Psoas muscle (tissue), 8 donors: Measurements from ENCODE around the gene C2orf68. TPM values are rescaled to one million over a fixed set of nuclear protein-coding genes. Genes with fewer than 3 reads are reported as not detected.

Experiments used
- ATAC-seq, 4 donors: fragments of 200-7000 bp; cut with Tn5 transposase; one replicate each; pipeline ENCODE4 v1.9.1; 2020; ENCODE audit warnings: moderate library complexity in 3 of 4, mild to moderate bottlenecking in 2 of 4
- DNase-seq, 2 donors: peaks; one replicate each; pipeline ENCODE4 v3.0.0-alpha.2; 2020
- H3K27ac ChIP-seq: fragments of 200-600 bp; one replicate; pipeline ENCODE4 v1.8.0; 2022
- H3K27me3 ChIP-seq, 3 donors: fragments of 200-600 bp in 1 of 3; one replicate each; pipeline versions ENCODE4 v1.6.1 to v1.8.0; 2013 to 2022; ENCODE audit warnings: low read length in 2 of 3, mild to moderate bottlenecking in 2 of 3, moderate library complexity in 1 of 3; ENCODE audit not compliant: insufficient read depth in 3 of 3
- H3K36me3 ChIP-seq, 2 donors: fragments of 200-600 bp in 1 of 2; one replicate each; pipeline versions ENCODE4 v1.6.1 to v1.8.0; 2013 to 2022; ENCODE audit warnings: low read depth in 1 of 2, mild to moderate bottlenecking in 1 of 2, moderate library complexity in 1 of 2; ENCODE audit not compliant: insufficient read depth in 1 of 2
- H3K4me1 ChIP-seq: fragments of 200-600 bp; one replicate; pipeline ENCODE4 v1.8.0; 2022
- H3K4me3 ChIP-seq: fragments of 200-600 bp; one replicate; pipeline ENCODE4 v1.8.0; 2022; ENCODE audit warnings: mild to moderate bottlenecking
- H3K9me3 ChIP-seq: fragments of 200-600 bp; one replicate; pipeline ENCODE4 v1.8.0; 2022
- CTCF ChIP-seq: fragments of 200-600 bp; IDR thresholded peaks from one replicate; pipeline ENCODE4 v1.8.0; 2022; ENCODE audit warnings: antibody characterized with exemption
- WGBS, 3 donors: extraction: QIAGEN DNeasy Blood & Tissue Kit; methylation state at CpG; one replicate each; pipeline versions ENCODE4 v1.1.6 to v1.1.7; 2013; 5-methylcytosine and 5-hydroxymethylcytosine counted together
- intact Hi-C, 2 donors: fragments of 100-400 bp; cut with DNase I; formaldehyde crosslinking; loops; one replicate each; pipeline versions ENCODE4 v1.11.0 to v1.14.2; 2022
- polyA plus RNA-seq, 3 donors: library from polyadenylated mRNA; stranded (reverse); fragments of 200-250 nt; gene quantifications; one replicate each; pipeline ENCODE4 v1.2.3, GENCODE V29; 2013
- total RNA-seq, 4 donors: library from RNA; stranded (reverse); fragmentation: NEBNext Ultra II Directional in 2 of 4; extraction: Animal tissue kit (Norgen Biotek cat#: 25700) in 2 of 4; gene quantifications; one replicate each; pipeline versions ENCODE4 v1.2.1 to v1.2.4, GENCODE V29; 2021 to 2023
- donor health status: healthy with polysubstance abuse.
- donor health status: DM: no; HTN: no; CAD: no; lungs with moderate emphysema.
- donor health status: Bipolar disorder and iron deficiency.
- donor health status: healthy.
- donor health status: DM: yes; HTN: yes; CAD: no.
- donor health status: DM: no; HTN: no; CAD: no.
- donor health status: DM: no; HTN: no; CAD: no.
- donor health status: DM: yes; HTN: yes; CAD: no.

Gene C2orf68
- total and polyA plus RNA-seq, 7 donors: 26.9 to 76.0 (median 45.6) TPM

GRCh38 chr2:85642725-85643124 lies 30.9 kb upstream of the C2orf68 start:
- Histone ChIP-seq H3K4me1 (no peaks in the 10 kb centered on the region), H3K27ac (no peak overlapping the region), H3K36me3 (peaks cover 15 to 100% of the 10 kb centered on the region in 2 donors), H3K9me3 (no peaks in the 10 kb centered on the region), H3K4me3 (no peak overlapping the region), H3K27me3 (no peaks in the 10 kb centered on the region)
- no peak for DNase-seq
- no peak for TF ChIP-seq CTCF
- ATAC-seq: no peak
- 81 to 99% (median 93%) methylated on average over 3 of the region's 3 CpGs for WGBS, 3 donors
- intact Hi-C loops: loop anchor here (5.0 kb wide), 2 partner anchors 70 to 645 kb away; no protein-coding TSS in a partner anchor

DNA sequence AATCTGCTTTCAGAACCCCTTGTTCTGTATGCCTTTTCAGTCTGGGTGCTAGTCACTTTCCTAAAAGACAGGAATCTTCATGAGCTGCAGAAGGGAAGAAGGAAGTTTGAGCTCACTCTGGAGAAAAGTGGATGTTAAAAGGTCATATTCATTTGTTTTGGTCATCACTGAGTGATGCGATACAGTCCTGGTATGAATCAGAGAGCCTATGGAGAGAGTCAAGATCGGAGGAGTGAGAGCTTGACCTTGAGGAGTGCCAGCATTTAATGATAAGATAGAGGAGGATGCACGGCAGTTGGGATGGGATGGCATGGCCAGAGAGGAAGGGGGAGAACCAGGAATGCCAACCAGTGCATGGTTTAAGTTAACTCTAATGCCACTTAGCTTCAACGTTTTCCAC lies 23.8 kb upstream of the C2orf68 start:
- Histone ChIP-seq H3K27ac (no peak overlapping the region), H3K9me3 (no peaks in the 10 kb centered on the region), H3K4me1 (no peaks in the 10 kb centered on the region), H3K27me3 (no peaks in the 10 kb centered on the region), H3K4me3 (no peak overlapping the region), H3K36me3 (peaks cover 21 to 96% of the 10 kb centered on the region in 2 donors)
- 58 to 76% (median 60%) methylated on average over 4 of the region's 4 CpGs for WGBS, 3 donors
- ATAC-seq (no peak), DNase-seq (no peak)
- intact Hi-C loops: loop anchor here (1.0 to 5.0 kb wide), 3 partner anchors 72 to 181 kb away; no protein-coding TSS in a partner anchor
- no peak for TF ChIP-seq CTCF

GRCh38 chr2:85635011-85635410 lies 23.1 kb upstream of the C2orf68 start:
- H3K4me1 ChIP-seq: no peaks in the 10 kb centered on the region
- 85 to 92% (median 86%) methylated on average over 8 of the region's 8 CpGs for WGBS, 3 donors
- H3K27ac ChIP-seq: no peak overlapping the region
- H3K4me3 ChIP-seq: no peak overlapping the region
- no peaks in the 10 kb centered on the region for H3K27me3 ChIP-seq
- intact Hi-C loops: loop anchor here (5.0 kb wide), 2 partner anchors 72 to 177 kb away; no protein-coding TSS in a partner anchor
- ATAC-seq: no peak
- no peak for TF ChIP-seq CTCF
- H3K36me3 ChIP-seq: peaks cover 22 to 96% of the 10 kb centered on the region in 2 donors
- no peak for DNase-seq
- H3K9me3 ChIP-seq: no peaks in the 10 kb centered on the region

- no peaks in the 10 kb centered on the region for H3K9me3 ChIP-seq
- H3K27me3 ChIP-seq: no peaks in the 10 kb centered on the region
- intact Hi-C loops: no loop called here
- no peak overlapping the region for H3K4me3 ChIP-seq
- H3K4me1 ChIP-seq: no peaks in the 10 kb centered on the region
- TF ChIP-seq CTCF: no peak
- 82 to 88% (median 86%) methylated on average over 3 of the region's 3 CpGs for WGBS, 3 donors
- DNase-seq (no peak), ATAC-seq (no peak)
- H3K27ac ChIP-seq: no peak overlapping the region
- peaks cover 17 to 98% of the 10 kb centered on the region in 2 donors for H3K36me3 ChIP-seq
Measured at GRCh38 chr2:85631316-85631715, 19.4 kb upstream of the C2orf68 start.

DNA sequence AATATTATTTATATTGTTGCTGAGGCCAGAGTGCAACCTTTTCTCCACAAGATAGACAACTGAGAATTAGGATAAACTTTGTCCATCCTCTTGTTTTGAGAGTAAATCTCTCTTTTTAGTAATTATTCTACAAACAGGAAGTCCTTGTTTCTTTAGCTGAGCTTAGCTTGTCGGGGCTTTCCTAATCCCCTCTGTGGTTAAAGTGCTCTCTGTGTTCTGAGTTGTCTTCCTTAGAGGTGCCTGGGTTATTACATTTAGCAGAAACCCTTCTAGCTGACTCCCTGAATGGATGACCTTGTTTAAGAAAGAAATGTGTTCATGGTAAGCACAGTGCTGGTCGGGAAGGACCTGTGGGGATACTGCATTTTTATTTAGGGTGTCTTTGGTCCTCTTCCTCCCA lies 16.8 kb upstream of the C2orf68 start:
- Histone ChIP-seq H3K4me1 (no peaks in the 10 kb centered on the region), H3K36me3 (peaks cover 12 to 100% of the 10 kb centered on the region in 2 donors), H3K27ac (no peak overlapping the region), H3K9me3 (no peaks in the 10 kb centered on the region), H3K4me3 (no peak overlapping the region), H3K27me3 (no peaks in the 10 kb centered on the region)
- ATAC-seq (no peak), DNase-seq (no peak)
- no peak for TF ChIP-seq CTCF
- 76 to 84% (median 80%) methylated on average over 2 of the region's 2 CpGs for WGBS, 3 donors
- intact Hi-C loops: loop anchor here in 1 of 2 donors (10.0 kb wide), 2 partner anchors 456 to 536 kb away; no protein-coding TSS in a partner anchor
